ENCODE measurements around the gene CGNL1. TPM values are rescaled to one million over a fixed set of nuclear protein-coding genes. Genes with fewer than 3 reads are reported as not detected.

The CGNL1 gene
- total RNA-seq, 4 donors from 2014 or later, result 9.6 to 21.3 (median 13.1) TPM

GRCh38 chr15:57405133-57405532 is 28.8 kb downstream of the CGNL1 start:
- TF ChIP-seq POLR2AphosphoS5 (IDR thresholded peaks at IDR 0.05), result no peak
- no peaks in the 10 kb centered on the region for H3K36me3 ChIP-seq
- DNase-seq (ENCODE audit: extremely low spot score), result no peak
- H3K4me1 ChIP-seq, result peaks cover 0 to 13% (median 4%) of the 10 kb centered on the region in 4 donors
- no peaks in the 10 kb centered on the region for H3K9me3 ChIP-seq
- no peaks in the 10 kb centered on the region for H3K27me3 ChIP-seq
- no peak overlapping the region for H3K4me3 ChIP-seq
- WGBS, result 75% methylated on average over 5 of the region's 5 CpGs
- intact Hi-C loops (cut with DNase I), result no loop called here
- no peak overlapping the region for H3K27ac ChIP-seq (replicated peaks in 1 of 4)

GRCh38 chr15:57406062-57406772 is 29.9 kb downstream of the CGNL1 start:
- H3K4me3 ChIP-seq, result no peak overlapping the region
- no peaks in the 10 kb centered on the region for H3K9me3 ChIP-seq
- intact Hi-C loops (cut with DNase I), result no loop called here
- no peak overlapping the region for H3K27ac ChIP-seq (replicated peaks in 1 of 4)
- H3K4me1 ChIP-seq, result peaks cover 0 to 13% (median 4%) of the 10 kb centered on the region in 4 donors
- TF ChIP-seq EP300 (IDR thresholded peaks at IDR 0.05) (no peak), POLR2A (IDR thresholded peaks at IDR 0.05; ENCODE audit: low read depth) (no peak), CTCF (IDR thresholded peaks at IDR 0.05) (no peak), POLR2AphosphoS5 (IDR thresholded peaks at IDR 0.05) (no peak)
- no peak for DNase-seq (ENCODE audit: extremely low spot score)
- WGBS, result 95% methylated on average over 6 of the region's 7 CpGs
- no peaks in the 10 kb centered on the region for H3K27me3 ChIP-seq
- H3K36me3 ChIP-seq, result no peaks in the 10 kb centered on the region

- 61% methylated on average over 3 of the region's 3 CpGs for WGBS
- DNase-seq (ENCODE audit: extremely low spot score), result no peak
- H3K4me1 ChIP-seq, result peaks cover 0 to 6% (median 1%) of the 10 kb centered on the region in 4 donors
- intact Hi-C loops (cut with DNase I), result no loop called here
- no peak overlapping the region for H3K27ac ChIP-seq (replicated peaks in 1 of 4)
- TF ChIP-seq POLR2A (IDR thresholded peaks at IDR 0.05; ENCODE audit: low read depth), result no peak
- no peak for TF ChIP-seq POLR2AphosphoS5 (IDR thresholded peaks at IDR 0.05)
- no peak for TF ChIP-seq EP300 (IDR thresholded peaks at IDR 0.05)
- no peaks in the 10 kb centered on the region for H3K27me3 ChIP-seq
- H3K36me3 ChIP-seq, result no peaks in the 10 kb centered on the region
- no peaks in the 10 kb centered on the region for H3K9me3 ChIP-seq
- no peak overlapping the region for H3K4me3 ChIP-seq
Measured at GRCh38 chr15:57410373-57410772, 34.1 kb downstream of the CGNL1 start.

GRCh38 chr15:57411945-57412768 is 35.9 kb downstream of the CGNL1 start:
- intact Hi-C loops (cut with DNase I), result no loop called here
- WGBS, result 80% methylated on average over 12 of the region's 12 CpGs
- TF ChIP-seq POLR2A (IDR thresholded peaks at IDR 0.05; ENCODE audit: low read depth), result no peak
- TF ChIP-seq EP300 (IDR thresholded peaks at IDR 0.05), result no peak
- no peak for TF ChIP-seq POLR2AphosphoS5 (IDR thresholded peaks at IDR 0.05)
- TF ChIP-seq CTCF (IDR thresholded peaks at IDR 0.05), result no peak

GRCh38 chr15:57415602-57416001 is 39.3 kb downstream of the CGNL1 start:
- H3K4me3 ChIP-seq, result no peak overlapping the region
- H3K4me1 ChIP-seq, result peaks cover 3 to 18% (median 11%) of the 10 kb centered on the region in 4 donors
- intact Hi-C loops (cut with DNase I), result no loop called here
- no peaks in the 10 kb centered on the region for H3K27me3 ChIP-seq
- H3K36me3 ChIP-seq, result no peaks in the 10 kb centered on the region
- H3K9me3 ChIP-seq, result no peaks in the 10 kb centered on the region
- WGBS, result 95% methylated on average over 7 of the region's 7 CpGs
- TF ChIP-seq POLR2AphosphoS5 (IDR thresholded peaks at IDR 0.05), result no peak
- TF ChIP-seq EP300 (IDR thresholded peaks at IDR 0.05), result no peak
- no peak for TF ChIP-seq POLR2A (IDR thresholded peaks at IDR 0.05; ENCODE audit: low read depth)
- no peak for TF ChIP-seq CTCF (IDR thresholded peaks at IDR 0.05)
- no peak for DNase-seq (ENCODE audit: extremely low spot score)
- H3K27ac ChIP-seq (replicated peaks in 1 of 4), result no peak overlapping the region

More at GRCh38 chr15:57411945-57412768, 35.9 kb downstream of the CGNL1 start:
- H3K36me3 ChIP-seq, result no peaks in the 10 kb centered on the region
- DNase-seq (ENCODE audit: extremely low spot score), result no peak
- peaks cover 0 to 17% (median 7%) of the 10 kb centered on the region in 4 donors for H3K4me1 ChIP-seq
- H3K4me3 ChIP-seq, result no peak overlapping the region
- no peak overlapping the region for H3K27ac ChIP-seq (replicated peaks in 1 of 4)
- H3K27me3 ChIP-seq, result no peaks in the 10 kb centered on the region
- H3K9me3 ChIP-seq, result no peaks in the 10 kb centered on the region

All from esophagus muscularis mucosa (tissue), 4 donors.